ENCODE measurements around the gene NAALADL2. TPM values are rescaled to one million over a fixed set of nuclear protein-coding genes. Genes with fewer than 3 reads are reported as not detected.
"Not testable (repeated sequence)": the region's sequence is repeated elsewhere in the genome, so short reads cannot be mapped to it uniquely, and the experiment has no call there.

Gene NAALADL2
- total RNA-seq, 1 experiment from 2014 or later, result 1.5 TPM

DNA sequence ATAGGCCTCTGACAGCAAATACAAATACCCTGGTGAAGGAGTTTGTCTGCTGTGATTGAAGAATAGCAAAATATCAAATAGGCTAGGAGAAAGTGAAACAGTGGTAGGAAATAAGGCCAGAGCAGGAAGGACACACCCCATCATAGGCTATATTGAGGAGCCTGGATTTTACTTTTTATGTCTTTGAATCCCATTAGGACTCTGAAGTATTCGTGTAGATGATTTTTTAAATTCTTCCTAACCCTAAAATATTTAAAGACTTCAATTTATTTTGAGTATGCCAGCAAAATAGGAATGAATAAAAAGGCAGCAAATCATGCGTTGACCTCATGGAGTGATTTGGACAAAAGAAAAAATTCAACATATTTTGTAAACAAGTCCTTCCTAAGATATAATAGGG is 562.8 kb downstream of the NAALADL2 start:
- DNase-seq (ENCODE audit: low spot score), result no peak

DNA sequence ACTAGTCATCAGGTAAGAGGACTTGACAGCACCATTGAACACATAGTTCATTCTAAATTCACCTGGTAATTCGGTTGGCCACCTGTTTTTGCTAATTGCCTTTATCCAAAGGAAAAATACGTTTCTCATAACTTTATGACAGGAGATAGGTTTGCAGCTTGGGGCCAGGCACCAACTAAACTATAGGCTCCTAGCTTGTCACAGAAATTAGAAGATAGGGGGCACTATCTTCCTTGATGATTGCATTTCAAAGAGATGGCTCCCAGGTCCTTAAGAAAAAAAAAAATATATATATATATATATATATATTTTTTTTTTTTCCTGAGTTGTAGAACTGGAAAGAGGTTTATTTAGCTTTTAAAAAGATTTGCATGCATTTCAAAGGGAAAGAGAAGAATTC is 563.6 kb downstream of the NAALADL2 start:
- no peak for DNase-seq (ENCODE audit: low spot score)

DNA sequence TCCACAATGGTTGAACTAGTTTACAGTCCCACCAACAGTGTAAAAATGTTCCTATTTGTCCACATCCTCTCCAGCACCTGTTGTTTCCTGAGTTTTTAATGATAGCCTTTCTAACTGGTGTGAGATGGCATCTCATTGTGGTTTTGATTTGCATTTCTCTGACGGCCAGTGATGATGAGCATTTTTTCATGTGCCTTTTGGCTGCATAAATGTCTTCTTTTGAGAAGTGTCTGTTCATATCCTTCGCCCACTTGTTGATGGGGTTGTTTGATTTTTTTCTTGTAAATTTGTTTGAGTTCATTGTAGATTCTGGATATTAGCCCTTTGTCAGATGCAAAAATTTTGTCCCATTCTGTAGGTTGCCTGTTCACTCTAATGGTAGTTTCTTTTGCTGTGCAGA is 564.7 kb downstream of the NAALADL2 start:
- DNase-seq (ENCODE audit: low spot score), result not testable (repeated sequence)

DNA sequence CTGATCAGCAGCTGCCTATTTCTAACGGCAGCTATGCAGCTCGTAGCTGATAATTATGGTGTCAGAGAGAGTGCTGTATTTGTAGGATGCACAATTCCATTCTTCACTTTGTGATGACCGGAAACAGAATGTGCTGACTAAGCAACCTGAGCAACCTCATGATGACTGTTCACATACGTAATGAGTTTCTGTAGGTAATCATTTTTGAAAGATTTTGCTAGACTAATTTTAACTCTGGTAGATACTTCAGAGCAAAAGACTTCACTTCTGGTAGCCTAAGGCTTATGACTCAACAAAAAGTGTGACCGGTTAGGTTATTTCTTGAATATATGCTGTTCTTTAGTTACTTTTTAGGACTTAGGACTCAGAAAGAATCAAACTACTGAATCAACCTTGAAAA is 567.7 kb downstream of the NAALADL2 start:
- DNase-seq (ENCODE audit: low spot score), result peak; percentile 1

DNA sequence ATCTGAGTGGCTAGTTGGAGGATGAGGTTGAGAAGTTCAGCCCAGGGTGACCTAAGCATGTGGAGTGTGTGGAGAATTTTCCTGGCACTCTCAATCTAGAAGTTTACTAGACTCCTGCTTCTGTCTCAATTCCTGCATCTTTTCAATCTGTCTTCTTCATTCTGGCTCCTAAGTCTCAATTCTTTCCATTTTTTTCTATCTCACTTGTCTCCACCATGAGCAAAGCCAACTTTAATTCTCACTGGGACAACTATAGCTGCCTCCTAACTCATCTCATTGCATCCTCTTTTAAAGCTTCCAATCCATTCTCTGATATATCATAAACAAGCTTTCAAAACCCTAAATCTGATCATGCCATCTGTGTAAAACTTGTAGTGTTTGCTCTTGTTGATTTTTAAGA is 569.3 kb downstream of the NAALADL2 start:
- no peak for DNase-seq (ENCODE audit: low spot score)

DNA sequence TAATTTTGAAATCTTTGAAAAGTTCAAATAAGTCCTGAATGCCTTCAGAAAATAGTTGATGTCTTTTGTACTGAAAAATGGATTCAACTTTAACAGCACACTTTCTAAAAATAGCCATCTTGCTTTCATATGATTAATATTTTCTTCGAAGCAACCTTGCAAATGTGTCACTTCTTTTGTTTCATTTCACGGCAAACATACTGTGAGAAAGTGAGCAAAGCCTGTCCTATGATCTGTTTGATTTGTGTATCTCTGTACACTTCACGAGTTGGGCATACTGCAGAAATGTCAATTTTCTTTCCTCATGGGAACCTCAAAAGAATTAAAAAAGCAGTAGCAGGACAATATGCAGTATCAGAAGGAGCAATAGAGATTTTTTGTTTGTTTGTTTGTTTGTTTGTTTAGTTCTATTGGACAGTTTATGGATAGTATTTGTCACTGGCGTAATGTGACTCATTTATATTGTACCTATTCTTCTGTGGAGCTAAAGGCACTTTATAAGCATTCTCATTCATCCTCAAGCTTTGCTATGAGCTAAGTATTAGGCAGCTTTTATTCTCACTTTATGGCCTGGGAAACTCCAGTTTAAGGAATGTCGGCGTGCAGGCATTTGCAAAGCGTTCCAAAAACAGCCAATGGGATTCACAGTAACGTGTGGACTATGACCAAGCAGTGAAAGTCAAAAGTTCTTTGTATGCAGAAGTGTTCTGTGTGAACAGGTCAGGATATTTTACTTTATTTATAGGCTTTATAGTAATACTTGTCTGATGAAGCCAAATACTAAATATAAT is 572.0 kb downstream of the NAALADL2 start:
- DNase-seq (ENCODE audit: low spot score), result no peak

DNA sequence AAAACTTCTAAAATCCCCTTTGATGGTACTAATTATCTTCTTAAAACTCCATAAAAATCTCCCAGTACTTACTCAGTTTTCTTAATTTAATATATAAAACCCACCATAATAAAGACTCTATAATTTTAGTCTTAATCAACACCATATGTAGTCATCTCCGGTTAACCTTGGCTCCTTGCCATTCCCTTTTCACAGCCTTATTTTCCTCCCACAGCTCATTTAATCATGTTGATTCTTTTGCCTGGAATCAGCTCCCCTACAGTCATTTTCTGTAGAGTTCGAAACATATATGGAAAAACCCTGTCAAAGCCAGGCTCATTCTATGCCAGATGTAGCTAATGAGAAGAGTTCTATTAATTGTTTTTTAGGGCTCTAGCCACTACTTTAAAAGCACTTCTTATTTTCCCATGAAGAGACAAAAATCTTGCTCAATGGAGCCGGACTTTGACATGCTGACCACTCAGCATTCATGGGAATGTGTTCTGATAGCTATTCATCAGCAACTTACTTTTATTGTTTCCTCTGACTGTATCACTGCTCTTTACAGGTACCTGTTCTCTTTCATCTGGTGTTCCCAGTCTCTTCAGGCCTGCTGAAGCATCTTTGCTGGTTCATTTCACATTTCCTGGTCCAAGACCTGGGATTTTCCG is 573.4 kb downstream of the NAALADL2 start:
- DNase-seq (ENCODE audit: low spot score), result peak; percentile 30

DNA sequence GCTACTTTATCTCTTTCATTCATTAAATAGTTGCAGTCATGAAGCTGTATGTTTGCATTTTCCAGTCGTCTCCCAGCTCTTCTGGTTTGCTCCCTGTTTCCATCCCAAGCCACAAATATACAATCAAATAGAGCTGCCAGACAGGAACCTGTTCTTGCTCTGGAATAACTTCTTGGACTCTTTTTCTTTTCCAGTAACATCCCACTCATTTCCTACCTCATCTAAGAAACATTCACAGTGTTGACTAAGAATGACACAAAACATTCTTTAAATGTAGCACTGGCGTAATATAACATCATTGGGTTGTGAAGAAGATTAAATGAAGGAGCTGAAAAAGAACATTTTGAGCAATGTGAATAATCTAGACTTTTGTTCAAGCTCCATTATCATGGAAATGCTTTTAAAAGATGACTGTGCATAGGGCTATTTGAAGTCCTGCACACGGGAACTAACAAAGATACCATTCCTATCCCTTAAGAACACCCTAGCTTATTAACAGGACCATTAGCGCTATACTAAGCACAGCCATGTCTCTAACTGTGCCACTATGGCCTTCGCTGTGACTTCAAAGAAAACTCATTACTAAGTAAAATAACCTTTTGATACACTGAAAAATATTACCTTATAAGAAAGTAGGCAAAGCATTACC is 574.0 kb downstream of the NAALADL2 start:
- no peak for DNase-seq (ENCODE audit: low spot score)

DNA sequence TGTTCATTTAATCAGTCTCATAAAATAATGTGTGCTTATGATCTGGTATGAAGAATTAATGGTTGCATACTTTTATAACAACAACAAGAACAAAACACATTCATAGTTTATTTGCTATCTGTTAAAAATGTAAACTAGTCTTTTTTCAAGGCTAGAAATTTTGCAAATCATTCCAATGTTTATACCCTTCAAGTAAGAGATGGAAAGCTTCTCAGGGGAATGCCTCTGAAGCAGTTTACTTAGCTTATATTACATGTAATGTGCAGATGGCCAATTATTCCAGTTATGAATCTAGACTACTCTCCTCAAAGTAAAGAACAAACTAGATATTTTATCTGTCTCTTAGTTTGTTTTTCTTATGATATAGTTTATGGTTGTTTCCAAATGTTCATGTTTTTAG is 575.4 kb downstream of the NAALADL2 start:
- DNase-seq (ENCODE audit: low spot score), result no peak

DNA sequence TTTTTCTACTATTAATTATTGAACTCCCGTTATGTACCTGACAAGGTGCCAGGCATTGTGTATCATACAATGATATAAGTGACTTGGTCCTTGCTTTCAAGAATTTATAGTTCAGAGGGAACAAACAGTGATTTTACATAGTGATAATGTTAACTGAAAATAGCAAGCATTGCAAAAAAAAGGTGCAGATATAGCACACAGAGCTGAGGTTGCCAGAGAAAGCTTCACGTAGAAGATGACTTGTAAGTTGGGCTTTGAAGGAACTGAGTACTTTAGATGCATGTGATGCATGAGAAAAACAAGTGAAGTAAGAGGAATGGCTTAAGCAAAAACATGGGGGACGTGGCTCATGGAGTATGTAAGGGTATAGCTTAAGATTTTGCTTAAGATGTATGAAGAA is 584.5 kb downstream of the NAALADL2 start:
- no peak for DNase-seq (ENCODE audit: low spot score)

DNA sequence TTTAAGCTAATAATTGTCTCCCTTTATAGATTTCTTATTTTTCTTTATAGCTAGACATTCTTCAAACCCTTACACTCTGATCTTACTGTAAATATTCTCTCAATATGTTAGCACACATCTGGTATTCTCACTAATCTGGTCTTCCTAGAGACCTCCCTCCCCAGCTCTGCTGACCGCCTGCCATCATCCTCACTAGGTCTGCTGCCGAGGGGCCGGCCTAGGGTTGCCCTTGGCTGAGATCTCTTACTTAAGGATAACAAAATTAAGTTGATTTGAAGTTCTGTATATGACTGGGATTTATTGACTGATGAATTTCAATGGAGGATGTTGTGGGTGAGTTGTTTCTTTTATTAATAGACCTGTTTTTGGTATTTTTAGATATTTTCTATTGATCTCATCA is 586.6 kb downstream of the NAALADL2 start:
- DNase-seq (ENCODE audit: low spot score), result no peak

DNA sequence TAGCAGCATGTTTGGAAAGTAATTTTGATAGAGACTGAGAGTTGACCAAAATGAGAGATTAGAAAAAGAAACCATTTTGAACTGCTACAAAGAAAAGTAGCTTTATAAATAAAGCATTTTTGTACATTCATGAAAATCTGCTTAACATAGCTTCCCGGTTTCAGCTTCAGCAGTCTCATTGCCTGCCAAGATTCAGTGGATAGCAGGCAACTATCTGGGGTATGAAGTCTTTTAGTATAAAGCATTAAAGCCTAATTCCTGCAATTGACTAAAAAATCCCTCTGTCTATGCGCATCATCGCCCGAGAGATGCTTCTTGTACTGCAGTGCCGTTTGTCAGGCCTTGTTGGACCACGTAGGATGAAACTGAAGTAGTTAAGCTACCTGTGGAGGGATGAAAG is 588.4 kb downstream of the NAALADL2 start:
- no peak for DNase-seq (ENCODE audit: low spot score)

DNA sequence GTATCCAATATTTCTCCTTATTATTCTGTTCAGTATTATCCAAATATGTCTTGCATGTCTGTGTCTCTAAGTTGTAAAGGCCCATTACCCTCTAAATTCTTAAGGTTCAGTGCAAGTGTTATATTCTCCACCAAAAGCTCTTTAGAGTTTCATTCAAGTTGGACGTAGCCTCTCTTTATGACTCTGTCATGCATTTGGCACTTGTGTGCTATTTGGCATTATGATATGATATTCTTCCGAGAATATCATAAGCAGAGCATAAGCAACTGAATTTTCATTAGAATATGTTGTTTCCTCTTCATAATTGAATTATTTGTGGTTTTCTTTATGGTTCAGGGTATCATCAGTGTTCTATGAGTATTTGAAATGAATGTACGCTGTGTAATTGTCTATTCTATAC is 594.2 kb downstream of the NAALADL2 start:
- no peak for DNase-seq (ENCODE audit: low spot score)

DNA sequence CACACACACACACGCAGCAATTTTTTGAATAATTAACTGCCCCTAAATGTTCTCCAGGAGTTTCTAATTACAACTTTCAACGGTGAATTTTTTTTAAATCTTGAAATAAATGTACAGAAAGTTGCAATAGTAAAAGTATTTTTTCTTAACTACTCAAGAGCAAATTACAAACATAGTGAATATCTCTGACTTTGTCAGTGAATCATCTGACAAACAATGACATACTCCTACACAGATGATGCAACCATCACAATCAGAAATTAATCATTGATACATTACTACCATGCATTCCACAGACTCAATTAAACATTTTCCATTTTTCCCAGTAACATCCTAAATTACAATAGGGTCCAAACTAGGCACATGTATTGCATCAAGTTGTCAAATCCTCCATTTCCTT is 597.3 kb downstream of the NAALADL2 start:
- DNase-seq (ENCODE audit: low spot score), result no peak

DNA sequence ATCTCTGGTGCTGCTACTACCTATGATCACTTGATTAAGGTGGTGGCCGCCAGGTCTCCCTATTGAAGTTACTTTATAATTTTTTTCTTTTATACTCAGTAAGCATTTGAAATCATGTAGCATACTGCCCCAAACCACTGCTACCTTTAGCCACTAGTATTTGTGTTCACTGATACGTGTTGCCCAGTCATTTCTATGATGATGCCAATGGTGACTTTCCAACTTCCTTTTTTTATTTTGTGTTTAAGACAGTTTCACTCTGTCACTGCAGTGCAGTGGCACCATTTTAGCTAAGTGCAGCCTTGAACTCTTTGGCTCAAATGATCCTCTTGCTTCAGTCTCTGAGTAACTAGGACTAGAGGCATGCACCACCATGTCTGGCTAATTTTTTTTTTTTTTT is 598.2 kb downstream of the NAALADL2 start:
- DNase-seq (ENCODE audit: low spot score), result no peak

DNA sequence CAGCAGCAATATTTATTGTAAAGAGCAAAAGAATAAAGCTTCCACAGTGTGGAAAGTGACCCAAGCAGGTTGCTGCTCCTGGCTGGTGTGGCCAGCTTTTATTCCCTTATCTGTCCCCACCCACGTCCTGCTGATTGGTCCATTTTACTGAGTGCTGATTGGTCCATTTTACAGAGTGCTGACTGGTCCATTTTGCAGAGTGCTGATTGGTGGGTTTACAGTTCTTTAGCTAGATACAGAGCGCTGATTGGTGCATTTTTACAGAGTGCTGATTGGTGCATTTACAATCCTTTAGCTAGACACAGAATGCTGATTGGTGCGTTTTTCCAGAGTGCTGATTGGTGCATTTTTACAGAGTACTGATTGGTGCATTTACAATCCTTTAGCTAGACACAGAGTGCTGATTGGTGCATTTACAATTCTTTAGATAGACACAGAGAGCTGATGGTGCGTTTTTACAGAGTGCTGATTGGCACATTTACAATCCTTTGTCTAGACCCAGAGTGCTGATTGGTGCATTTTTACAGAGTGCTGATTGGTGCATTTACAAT is 601.8 kb downstream of the NAALADL2 start:
- not testable (repeated sequence) for DNase-seq (ENCODE audit: low spot score)

DNA sequence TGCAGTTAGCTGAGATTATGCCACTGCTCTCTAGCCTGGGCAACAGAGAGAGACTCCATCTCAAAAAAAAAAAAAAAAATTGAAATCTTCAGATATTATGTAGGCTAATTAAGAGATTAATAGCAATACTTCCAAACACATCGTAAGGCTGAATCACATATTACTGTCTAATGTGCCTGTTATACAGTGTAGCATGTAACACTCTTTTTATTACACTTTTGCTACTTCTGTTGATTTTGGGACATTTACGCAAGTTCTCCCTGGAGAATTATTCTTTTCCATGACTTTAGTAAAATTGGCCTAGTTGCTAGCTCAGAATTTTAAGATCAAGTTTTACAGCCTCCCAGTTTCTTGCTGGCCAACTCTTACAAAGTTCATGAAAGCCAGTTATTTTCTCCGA is 605.2 kb downstream of the NAALADL2 start:
- DNase-seq (ENCODE audit: low spot score), result no peak

DNA sequence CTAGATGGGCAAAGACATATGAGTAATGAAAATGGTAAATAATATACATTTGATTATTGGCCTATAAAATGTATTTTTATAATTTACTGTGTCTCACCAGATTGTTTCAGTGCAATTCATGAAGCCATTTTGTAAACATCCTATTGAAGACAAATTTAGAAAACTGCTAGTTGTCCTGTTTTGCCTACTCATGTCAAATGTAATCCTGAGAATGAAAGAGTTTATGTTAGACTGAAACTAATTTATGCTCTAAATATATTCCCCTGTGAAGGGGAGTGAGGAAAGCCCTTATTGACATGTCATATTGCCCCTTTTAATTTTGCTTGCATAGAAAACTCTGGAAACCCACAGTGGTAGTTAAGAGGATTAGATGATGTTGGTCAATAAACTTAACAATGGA is 610.0 kb downstream of the NAALADL2 start:
- no peak for DNase-seq (ENCODE audit: low spot score)

DNA sequence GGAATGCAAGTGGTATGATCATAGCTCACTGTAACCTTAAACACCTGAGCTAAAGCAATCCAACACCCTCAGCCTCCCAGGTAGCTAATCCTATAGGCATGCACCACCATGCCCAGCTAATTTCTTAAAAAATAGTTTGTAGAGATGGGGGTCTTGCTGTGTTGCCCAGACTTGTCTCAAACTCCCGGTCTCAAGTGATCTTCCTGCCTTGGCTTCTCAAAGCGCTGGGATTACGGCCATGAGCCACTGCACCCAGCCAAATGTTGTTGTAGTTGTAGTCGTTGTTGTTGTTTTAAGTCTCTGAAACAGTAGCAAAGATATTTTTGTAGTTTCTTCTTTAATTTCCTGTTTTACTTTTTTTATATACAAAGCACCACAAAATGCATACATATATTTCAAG is 616.6 kb downstream of the NAALADL2 start:
- DNase-seq (ENCODE audit: low spot score), result no peak

DNA sequence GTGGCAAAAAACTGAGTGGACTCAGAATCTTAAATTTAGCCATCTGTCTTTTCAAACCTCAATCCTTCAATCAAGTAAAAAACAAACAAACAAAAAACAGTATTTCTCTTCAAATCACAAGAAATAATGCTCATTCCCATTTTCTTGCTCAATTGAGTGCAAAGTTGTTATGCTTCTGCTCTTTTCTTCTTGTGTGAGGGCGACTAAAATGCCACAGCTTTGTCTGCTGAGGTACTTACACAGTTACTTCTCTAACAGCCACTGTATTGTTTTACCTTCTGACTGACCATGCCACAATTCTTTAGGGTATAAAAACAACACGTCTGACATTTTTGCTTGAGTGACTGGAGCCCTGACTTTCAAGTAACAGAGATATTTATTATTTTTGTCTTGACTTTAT is 617.4 kb downstream of the NAALADL2 start:
- DNase-seq (ENCODE audit: low spot score), result no peak

DNA sequence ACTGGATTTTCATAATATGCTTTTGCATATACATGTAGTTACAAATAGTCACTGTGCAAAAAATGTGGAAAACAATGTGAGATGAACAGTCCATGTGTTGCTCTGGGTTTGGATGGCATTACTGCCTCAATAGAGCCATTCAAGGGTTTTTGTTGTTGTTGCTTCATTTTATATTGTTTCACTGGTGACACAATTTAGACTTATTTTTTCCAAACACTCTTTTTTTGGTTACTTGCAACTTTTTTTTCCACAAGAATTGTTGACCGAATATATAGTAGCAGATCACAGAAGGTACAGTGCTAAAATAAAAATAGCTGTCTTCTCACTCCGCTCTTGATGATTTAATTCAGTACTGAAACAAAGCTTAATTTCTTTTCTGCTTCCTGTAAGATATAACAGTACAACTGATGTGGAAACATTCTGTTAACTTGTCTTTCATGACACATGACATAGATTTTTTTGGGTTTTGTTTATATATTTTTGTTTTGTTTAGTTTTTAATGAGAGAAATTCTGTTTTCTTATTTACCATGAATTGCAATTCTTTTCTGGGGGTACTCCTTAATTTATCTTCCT is 618.6 kb downstream of the NAALADL2 start:
- no peak for DNase-seq (ENCODE audit: low spot score)

DNA sequence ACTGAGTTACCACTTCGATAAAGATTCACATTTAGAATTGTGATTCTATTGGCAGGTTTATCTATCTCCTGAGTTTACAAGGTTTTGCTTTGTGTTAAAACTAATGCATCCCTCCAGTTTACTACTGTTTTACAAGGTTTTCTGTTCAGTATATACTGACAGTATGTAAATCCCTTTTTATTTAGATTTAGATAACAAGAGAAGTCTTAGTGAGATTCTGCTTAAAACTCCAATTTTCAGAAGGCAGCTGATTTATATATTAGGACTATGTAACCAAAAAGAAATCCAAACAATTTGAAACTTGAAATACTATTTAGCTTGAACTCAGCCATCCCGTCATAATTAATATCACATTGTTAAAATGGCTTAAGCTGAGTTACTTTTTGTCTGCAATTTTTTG is 619.2 kb downstream of the NAALADL2 start:
- DNase-seq (ENCODE audit: low spot score), result no peak
